T-helper 1 cell treated with Interleukin-12 subunit alpha and Interleukin-12 subunit beta and Interleukin-4 antibody, amounts not matched to agents 30 μg/mL and 1 μg/mL, for 36 hours (primary cell): ENCODE data around the gene SETBP1.
A peak's percentile ranks its signal among the peaks of the same experiment; 100 is the strongest.

Experiments
- H3K27ac Mint-ChIP-seq: one replicate; pipeline ENCODE4 v1.8.0; 2021; ENCODE audit warnings: mild to moderate bottlenecking, mixed read lengths
- H3K27me3 Mint-ChIP-seq: one replicate; pipeline ENCODE4 v1.8.0; 2021; ENCODE audit warnings: low read depth, mixed read lengths
- H3K36me3 Mint-ChIP-seq: one replicate; pipeline ENCODE4 v1.8.0; 2021; ENCODE audit warnings: low read depth, mixed read lengths
- H3K4me1 Mint-ChIP-seq: one replicate; pipeline ENCODE4 v1.8.0; 2021; ENCODE audit warnings: low read depth, mixed read lengths
- H3K4me3 Mint-ChIP-seq: one replicate; pipeline ENCODE4 v1.8.0; 2021; ENCODE audit warnings: mild to moderate bottlenecking, moderate library complexity, mixed read lengths
- H3K9me3 Mint-ChIP-seq: one replicate; pipeline ENCODE4 v1.8.0; 2021; ENCODE audit warnings: mixed read lengths

SETBP1 gene

DNA sequence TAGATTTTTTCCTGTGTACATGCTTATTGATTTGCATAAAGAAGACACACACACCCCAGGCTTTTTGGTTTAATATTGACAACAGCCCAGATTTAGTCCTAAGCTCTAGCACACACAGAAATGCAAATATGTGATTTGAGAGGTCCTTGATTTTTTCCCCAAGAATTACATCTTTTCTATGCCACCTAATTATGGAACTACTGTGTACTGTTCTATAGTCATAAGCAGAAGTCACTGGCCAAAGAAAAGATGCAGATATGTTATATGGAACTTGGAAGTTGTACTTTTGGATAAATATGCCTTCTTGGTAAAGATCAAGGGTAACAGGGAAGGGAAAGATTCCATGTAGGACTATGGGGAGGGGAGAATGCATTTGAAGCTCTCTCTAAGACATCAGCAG, 105.6 kb downstream of the SETBP1 start:
- Mint-ChIP-seq H3K4me3 (no peak overlapping the region), H3K27me3 (peaks cover 32% of the 10 kb centered on the region), H3K4me1 (peaks cover 19% of the 10 kb centered on the region), H3K36me3 (peaks cover 5% of the 10 kb centered on the region), H3K9me3 (no peaks in the 10 kb centered on the region), H3K27ac (peak overlapping the region; percentile 46)

DNA sequence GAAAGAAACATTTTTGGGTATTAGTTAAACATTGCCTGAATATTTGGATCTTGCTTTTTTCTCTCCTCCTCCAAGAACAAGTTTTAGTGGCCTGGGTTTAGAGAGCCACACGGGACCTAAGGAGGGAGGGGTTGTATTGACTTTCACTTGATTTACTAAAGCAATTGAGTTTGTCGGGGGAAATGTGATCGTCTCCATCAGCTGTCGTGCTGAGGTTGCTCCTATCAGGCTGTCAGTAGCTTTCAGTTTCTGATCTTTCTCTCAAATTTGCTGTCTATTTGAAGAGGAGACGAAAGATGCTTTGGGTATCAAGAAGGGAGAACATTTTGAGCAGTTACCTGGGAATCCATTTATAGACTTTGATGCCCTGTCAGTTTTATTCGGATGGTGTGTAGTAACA, 106.0 kb downstream of the SETBP1 start:
- Mint-ChIP-seq H3K4me1 (peaks cover 22% of the 10 kb centered on the region), H3K4me3 (no peak overlapping the region), H3K27me3 (peaks cover 29% of the 10 kb centered on the region), H3K9me3 (no peaks in the 10 kb centered on the region), H3K36me3 (peaks cover 5% of the 10 kb centered on the region), H3K27ac (peak overlapping the region; percentile 22)

DNA sequence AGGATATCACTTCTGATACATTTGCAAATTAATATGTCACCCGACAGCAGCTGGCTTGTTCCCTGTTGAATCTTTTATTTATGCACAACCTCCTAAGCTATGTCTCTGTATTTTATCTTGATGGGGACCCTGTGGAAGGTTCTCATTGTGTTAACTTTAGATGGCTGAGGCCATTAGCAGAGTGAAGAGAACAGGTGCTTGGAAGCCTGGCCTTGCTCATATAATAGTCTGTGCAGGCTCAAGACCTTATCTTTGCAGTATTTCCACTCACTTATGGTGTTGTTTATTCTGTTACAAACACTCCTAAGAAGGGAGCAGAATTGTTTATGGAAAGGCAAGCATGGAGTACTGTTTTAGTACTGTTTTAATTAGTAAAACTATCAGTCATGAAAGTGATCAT, 107.6 kb downstream of the SETBP1 start:
- Mint-ChIP-seq H3K27ac (no peak overlapping the region), H3K27me3 (peaks cover 21% of the 10 kb centered on the region)

DNA sequence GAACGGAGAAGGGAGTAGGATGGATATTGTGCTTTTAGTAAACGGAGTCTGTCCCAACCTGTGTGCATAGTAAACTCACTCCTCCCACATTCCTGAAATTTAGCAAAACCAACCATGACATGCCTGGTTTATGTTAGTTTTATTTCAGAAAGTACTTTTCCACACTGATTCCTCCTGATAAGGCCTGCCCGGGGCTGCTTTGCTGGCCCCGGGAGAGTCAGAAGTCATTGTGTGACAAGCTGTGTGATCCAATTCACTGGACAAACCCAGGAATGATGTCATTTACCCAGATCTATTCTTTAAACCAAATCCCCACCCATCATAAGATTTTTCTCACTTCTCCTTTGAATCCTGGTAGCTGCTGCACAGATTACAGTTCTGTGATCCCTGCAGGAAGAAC, 109.0 kb downstream of the SETBP1 start:
- no peak overlapping the region for H3K4me3 Mint-ChIP-seq
- H3K27me3 Mint-ChIP-seq = peaks cover 25% of the 10 kb centered on the region
- no peak overlapping the region for H3K27ac Mint-ChIP-seq
- no peaks in the 10 kb centered on the region for H3K9me3 Mint-ChIP-seq
- H3K36me3 Mint-ChIP-seq = peaks cover 2% of the 10 kb centered on the region
- peaks cover 22% of the 10 kb centered on the region for H3K4me1 Mint-ChIP-seq

More for the DNA sequence above, 107.6 kb downstream of the SETBP1 start:
- Mint-ChIP-seq H3K4me1 (peaks cover 22% of the 10 kb centered on the region), H3K36me3 (peaks cover 2% of the 10 kb centered on the region), H3K4me3 (no peak overlapping the region), H3K9me3 (no peaks in the 10 kb centered on the region)

DNA sequence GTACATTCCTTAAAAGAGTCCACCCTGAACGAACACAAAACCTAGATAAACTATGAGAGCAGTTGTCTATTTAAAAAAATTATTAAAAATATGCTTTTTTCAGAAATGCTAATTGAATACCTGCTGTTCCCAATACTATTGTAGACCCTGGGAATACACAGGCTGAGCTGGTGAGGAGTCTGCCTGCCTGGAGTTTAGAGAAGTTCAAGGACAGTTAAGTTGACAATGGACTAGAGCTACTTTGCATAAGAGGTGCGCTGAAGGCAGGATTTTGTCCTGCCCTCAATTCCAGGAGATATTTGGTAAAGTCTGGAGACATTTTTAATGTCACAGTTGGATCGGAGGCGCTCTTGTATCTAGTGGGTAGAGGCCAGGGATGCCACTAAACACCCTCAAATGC, 110.2 kb downstream of the SETBP1 start:
- no peak overlapping the region for H3K4me3 Mint-ChIP-seq
- H3K27ac Mint-ChIP-seq = no peak overlapping the region
- peaks cover 16% of the 10 kb centered on the region for H3K4me1 Mint-ChIP-seq
- H3K36me3 Mint-ChIP-seq = peaks cover 3% of the 10 kb centered on the region
- H3K27me3 Mint-ChIP-seq = peaks cover 24% of the 10 kb centered on the region
- H3K9me3 Mint-ChIP-seq = no peaks in the 10 kb centered on the region

DNA sequence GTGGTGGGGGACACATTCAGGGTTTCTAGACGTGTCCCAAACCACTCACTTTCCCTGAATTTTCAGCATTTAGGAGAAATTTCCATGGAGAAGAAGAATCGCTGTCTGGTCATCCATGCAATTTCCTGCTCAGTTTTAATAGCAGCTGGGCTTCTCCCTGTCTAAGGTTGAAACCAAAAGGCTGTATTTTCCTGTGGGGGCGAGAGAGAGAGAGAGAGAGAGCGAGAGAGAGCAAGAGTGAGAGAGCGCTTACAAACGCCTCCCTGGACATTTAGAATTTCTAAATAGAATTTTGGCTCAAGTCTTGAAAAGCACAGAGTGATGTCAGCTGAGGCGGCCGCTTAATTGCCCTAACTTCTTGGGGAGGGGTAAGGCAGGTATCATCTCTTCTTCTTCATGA, 110.8 kb downstream of the SETBP1 start:
- Mint-ChIP-seq H3K4me3 (no peak overlapping the region), H3K27ac (no peak overlapping the region), H3K36me3 (peaks cover 3% of the 10 kb centered on the region), H3K27me3 (peaks cover 19% of the 10 kb centered on the region), H3K9me3 (no peaks in the 10 kb centered on the region), H3K4me1 (peaks cover 11% of the 10 kb centered on the region)

DNA sequence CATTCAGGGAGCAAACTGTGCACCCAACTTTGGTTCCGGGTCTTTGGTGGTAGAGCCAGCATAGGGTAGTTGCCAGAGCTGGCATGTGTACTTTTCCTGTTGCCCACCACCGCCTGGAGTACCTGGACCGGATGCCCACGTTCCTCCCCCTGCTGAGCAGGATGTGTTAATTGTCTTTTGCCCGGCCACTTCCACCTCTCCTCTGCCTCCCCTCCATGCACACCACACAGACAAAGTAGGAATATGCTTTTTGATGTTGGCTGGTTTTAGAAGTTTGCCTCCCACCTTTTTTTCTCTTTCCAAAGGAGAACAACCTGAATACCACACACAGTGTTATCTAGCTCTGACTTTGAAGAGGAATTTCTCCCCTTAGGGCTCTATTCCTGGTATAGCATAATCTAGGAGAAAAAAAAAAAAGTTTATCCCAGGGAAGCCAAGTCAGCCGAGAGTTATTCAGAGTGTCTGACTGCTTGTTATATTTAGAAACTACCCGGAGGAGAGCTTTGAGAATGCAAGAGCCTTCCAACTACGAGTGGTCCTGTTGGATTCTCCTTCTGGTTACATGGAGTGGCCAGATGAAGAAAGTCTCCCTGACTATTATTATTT, 111.9 kb downstream of the SETBP1 start:
- Mint-ChIP-seq H3K4me1 (peaks cover 3% of the 10 kb centered on the region), H3K9me3 (no peaks in the 10 kb centered on the region), H3K4me3 (no peak overlapping the region), H3K27ac (no peak overlapping the region), H3K36me3 (peaks cover 3% of the 10 kb centered on the region), H3K27me3 (peaks cover 16% of the 10 kb centered on the region)

DNA sequence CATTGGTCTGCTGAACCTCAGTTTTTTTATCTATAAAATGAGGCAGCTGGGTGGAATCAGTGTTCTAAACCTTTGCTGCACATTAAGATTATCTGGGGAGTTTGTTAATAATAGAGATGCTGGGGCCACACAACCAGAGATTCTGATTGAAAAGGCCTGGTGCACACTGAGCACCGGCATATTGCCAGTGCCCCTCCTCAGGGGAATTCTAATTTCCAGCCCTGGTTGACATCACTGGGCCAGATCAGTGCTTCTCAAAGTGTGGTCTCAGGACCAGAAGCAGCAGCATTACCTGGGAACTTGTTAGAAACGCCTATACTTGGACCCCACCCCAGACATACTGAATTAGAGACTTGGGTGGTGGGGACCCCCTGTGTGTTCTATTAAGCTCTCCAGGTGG, 112.5 kb downstream of the SETBP1 start:
- Mint-ChIP-seq H3K27me3 (peaks cover 16% of the 10 kb centered on the region), H3K4me1 (peaks cover 9% of the 10 kb centered on the region), H3K27ac (no peak overlapping the region), H3K4me3 (no peak overlapping the region), H3K36me3 (peaks cover 3% of the 10 kb centered on the region), H3K9me3 (no peaks in the 10 kb centered on the region)

DNA sequence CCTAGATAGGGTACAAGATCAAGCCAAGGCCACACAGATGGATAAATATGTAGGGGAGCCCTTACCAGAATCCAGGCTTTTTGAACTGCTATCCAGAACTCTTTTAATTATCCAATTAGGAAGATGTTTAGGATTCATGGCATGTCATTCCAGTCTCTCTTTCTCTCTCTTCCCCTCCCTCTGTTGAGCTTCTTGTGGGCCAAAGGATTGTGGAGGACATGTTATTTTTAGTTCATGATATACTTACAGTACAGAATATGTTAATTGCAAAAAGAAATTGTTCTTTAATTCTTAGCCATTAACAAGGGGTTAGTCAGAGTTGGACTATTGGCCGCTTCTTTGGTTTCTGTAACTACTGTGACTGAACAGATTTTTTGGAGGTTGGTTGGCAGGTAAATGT, 113.0 kb downstream of the SETBP1 start:
- peaks cover 12% of the 10 kb centered on the region for H3K4me1 Mint-ChIP-seq
- peaks cover 5% of the 10 kb centered on the region for H3K36me3 Mint-ChIP-seq
- H3K9me3 Mint-ChIP-seq = no peaks in the 10 kb centered on the region
- peaks cover 16% of the 10 kb centered on the region for H3K27me3 Mint-ChIP-seq
- no peak overlapping the region for H3K27ac Mint-ChIP-seq
- H3K4me3 Mint-ChIP-seq = no peak overlapping the region

DNA sequence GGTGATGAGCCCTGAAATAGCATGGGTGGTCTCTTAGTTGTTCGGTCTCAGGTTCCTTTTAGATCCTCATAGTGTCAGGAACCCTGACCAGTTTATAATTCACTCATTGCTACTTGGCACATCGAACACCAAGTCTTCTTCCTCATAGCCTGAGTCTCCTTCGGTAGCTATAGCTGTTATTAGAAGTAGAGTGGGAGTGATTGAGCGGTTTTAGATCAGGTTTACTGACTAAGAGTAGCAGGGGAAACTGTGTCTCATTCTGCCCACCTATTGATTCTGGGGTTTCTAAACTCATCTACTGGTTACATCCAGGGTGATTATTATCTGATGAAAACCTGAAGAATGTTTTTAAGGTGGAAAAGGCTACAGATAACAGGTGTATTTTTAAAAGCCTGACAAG, 114.6 kb downstream of the SETBP1 start:
- Mint-ChIP-seq H3K4me1 (peaks cover 28% of the 10 kb centered on the region), H3K4me3 (no peak overlapping the region), H3K9me3 (peaks cover 2% of the 10 kb centered on the region), H3K27me3 (peaks cover 8% of the 10 kb centered on the region), H3K27ac (no peak overlapping the region), H3K36me3 (peaks cover 13% of the 10 kb centered on the region)

DNA sequence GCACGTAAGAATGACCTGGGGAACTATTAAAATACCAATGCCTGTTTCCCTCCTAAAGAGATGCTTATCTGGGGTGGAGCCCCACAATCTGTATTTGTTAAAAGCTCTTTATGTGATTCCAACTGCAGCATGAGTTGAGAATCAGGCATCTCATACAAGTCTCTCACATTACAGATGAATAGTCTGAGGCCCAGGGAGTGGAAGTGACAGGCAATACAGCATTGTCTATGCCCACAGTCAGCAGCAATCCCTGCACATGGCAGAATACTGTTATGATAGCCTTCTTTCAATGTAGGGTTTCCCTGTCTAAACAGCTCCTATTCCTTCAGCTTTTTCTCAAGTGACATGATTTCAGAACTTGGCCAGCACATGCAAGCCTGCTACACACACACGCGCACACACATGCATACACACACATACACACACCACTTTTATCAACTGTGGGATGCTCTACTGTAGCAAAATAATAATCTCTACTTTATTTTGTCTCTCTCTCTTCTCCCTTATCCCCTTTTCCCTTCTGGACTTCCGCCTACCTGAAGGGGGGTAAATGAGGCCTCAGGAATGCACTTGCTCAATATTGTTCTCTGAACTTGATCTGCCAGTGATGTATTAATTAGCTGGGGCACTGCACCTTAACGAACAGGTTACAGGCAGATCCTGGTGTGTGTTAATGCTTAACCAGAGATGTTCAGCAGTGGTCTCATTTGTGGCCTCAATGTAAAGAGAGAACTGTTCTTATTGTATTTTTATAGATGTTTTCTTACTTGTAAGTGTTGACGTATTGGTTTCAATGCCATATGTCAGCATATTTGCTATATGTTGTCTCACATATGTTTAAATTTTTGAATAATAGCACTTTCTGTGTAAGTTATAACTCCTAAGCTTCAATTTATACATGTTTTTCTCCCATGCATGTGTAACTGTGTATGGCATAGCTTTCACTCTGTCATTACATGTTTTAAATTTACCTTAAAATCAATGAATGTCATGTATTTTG, 116.0 kb downstream of the SETBP1 start:
- H3K27me3 Mint-ChIP-seq = peaks cover 8% of the 10 kb centered on the region
- no peak overlapping the region for H3K4me3 Mint-ChIP-seq
- peaks cover 23% of the 10 kb centered on the region for H3K36me3 Mint-ChIP-seq
- peaks cover 13% of the 10 kb centered on the region for H3K9me3 Mint-ChIP-seq
- H3K27ac Mint-ChIP-seq = no peak overlapping the region
- peaks cover 28% of the 10 kb centered on the region for H3K4me1 Mint-ChIP-seq

DNA sequence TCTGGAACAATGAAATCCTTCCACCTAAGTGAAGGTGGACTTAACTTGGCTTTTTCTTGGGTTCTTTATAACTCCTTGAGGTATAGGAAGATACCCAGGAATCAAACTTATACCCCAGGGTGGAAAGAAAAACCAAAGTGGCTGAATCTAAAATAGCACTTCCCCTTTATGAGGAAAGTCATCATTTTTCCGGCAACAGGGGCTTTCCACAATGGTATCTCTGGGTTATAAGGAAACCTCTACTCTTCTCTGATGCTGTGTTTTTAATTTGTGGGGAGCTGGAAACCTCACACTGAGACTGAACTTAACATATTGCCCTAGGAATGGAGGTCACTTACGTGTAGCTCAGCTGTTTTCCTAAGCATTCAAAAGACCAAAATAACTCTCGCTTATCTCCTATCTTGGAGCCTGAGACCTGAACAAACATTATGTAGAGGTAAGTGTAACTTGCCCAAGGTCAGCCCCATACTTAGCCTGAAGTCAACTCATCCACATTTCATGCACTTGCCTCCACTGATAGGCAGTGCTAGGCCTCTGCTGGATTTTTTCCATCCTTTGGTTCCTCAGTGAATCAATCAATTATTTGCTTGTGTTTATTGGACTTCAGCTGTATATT, 117.9 kb downstream of the SETBP1 start:
- Mint-ChIP-seq H3K9me3 (peaks cover 13% of the 10 kb centered on the region), H3K27me3 (peaks cover 14% of the 10 kb centered on the region), H3K4me3 (peak overlapping the region; percentile 20), H3K36me3 (peaks cover 33% of the 10 kb centered on the region), H3K27ac (peak overlapping the region; percentile 60), H3K4me1 (peaks cover 42% of the 10 kb centered on the region)

DNA sequence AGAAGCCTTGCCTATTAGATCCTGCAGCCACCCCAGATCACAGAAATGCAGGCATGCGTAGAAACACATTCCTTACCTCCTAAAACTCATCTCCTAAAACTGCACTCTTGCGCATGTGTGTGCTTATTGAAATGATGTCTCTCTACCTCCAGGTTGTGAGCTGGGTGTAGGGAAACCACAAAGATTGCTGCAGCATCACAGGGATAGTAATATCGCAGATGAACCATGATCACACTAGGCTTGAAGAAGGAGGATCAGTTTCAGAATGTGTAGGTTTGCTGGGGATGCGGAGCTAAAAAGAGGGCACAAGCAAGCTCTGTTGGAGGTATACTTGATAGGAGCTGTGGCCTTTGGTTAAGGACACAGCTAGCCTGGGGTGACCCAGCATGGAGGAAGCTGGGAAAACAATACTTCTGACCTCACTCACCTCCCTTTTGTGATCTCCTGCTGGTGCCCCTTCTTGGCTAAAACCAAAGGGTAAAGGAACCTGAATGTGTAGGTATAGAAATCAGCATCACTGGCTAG, 118.8 kb downstream of the SETBP1 start:
- Mint-ChIP-seq H3K9me3 (peaks cover 13% of the 10 kb centered on the region), H3K36me3 (peaks cover 41% of the 10 kb centered on the region), H3K27ac (peak overlapping the region; percentile 67), H3K4me3 (peak overlapping the region; percentile 43), H3K4me1 (peaks cover 50% of the 10 kb centered on the region), H3K27me3 (peaks cover 15% of the 10 kb centered on the region)

DNA sequence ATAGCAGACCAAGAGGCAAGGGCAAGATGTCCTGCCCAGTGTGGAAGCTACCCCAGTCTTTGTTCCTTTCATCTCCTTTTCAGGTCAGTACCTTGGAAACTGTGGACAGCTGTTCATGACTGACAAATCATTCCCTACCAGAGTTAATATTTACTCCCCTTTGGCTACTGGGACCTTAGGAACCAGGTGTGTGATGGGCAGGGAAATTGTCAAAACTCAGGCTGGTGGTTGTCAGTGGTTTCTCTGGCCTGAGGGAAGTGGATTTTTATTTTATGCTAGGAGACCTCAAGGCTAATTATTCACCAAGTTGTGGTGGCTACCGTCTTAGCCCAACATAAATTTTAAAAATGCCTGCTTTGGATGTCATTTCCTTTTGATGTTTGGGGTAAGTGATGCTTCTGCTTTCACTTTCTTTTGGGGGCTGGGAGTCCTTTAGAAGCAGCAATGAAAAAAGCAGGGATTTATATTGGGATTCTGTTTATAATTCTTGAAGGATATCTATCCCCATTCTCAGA, 119.3 kb downstream of the SETBP1 start:
- H3K4me3 Mint-ChIP-seq = peak overlapping the region; percentile 43
- peaks cover 50% of the 10 kb centered on the region for H3K4me1 Mint-ChIP-seq
- H3K27ac Mint-ChIP-seq = peak overlapping the region; percentile 67
- H3K27me3 Mint-ChIP-seq = peaks cover 15% of the 10 kb centered on the region
- H3K9me3 Mint-ChIP-seq = peaks cover 13% of the 10 kb centered on the region
- H3K36me3 Mint-ChIP-seq = peaks cover 43% of the 10 kb centered on the region
